Activated CD4-positive, alpha-beta T cell treated with anti-CD3 and anti-CD28 coated beads, Interleukin-2, amount 50 U/mL, for 1 hour (primary cell): ENCODE measurements around the gene ABO.
"Not testable (repeated sequence)": the region's sequence is repeated elsewhere in the genome, so short reads cannot be mapped to it uniquely, and the experiment has no call there.

Source experiments
- DNase-seq: peaks from one replicate; pipeline ENCODE4 v3.0.0-alpha.2; 2020

ABO gene

DNA sequence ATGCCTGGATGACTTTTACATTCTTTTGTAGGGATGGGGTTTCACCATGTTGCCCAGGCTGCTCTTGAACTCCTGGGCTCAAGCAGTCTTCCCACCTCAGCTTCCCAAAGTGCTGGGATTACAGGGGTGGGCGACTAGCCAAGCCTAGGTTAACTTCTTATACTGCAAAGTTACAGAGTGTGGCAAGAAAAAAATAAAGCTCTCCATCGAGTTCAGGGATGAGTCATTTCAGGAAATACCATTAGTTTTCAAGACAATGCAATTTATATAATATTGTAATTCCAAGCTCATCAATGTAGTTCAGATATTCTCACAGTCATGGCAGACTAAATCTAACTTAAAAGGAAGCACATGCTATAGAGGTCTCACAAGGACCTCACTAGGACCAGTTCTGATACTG, 11.5 kb upstream of the ABO start:
- no peak for DNase-seq

DNA sequence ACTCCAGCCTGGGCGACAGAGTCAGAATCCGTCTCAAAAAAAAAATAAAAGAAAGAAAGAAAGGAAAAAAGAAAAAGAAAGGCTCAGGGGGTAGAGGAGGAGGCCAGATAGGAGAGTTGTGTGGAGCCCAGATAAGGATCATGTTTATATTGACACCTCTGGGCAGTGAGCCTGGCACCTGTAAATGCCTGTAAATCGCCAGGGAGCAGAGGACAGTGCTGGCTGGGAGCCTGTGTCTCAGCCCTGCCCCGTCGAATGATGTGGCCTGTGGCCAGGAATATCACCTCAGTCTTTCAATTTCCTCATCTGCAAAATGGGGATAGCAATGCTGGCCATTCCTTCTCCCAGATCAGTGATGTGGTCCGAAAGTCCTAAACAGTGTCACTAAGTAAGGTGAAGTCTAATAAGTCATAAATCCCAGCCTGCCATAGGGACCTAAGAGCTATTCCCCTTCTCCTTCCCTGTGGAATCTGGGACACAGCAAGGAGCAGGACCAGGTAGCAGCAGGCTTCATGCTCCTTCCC, 10.3 kb upstream of the ABO start:
- DNase-seq = no peak

DNA sequence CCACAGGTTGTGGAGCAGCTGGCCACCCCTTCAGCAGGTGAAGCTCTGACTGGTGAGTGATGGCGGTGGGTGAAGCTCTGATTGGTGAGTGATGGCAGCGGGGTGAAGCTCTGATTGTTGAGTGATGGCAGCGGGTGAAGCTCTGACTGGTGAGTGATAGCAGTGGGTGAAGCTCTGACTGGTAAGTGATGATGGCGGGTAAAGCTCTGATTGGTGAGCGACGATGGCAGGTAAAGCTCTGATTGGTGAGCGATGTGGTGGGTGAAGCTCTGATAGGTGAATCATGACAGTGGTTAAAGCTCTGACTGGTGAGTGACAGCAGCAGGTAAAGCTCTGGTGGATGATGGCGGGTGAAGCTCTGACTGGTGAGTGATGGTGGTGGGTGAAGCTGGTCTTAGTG, 9.4 kb upstream of the ABO start:
- no peak for DNase-seq

DNA sequence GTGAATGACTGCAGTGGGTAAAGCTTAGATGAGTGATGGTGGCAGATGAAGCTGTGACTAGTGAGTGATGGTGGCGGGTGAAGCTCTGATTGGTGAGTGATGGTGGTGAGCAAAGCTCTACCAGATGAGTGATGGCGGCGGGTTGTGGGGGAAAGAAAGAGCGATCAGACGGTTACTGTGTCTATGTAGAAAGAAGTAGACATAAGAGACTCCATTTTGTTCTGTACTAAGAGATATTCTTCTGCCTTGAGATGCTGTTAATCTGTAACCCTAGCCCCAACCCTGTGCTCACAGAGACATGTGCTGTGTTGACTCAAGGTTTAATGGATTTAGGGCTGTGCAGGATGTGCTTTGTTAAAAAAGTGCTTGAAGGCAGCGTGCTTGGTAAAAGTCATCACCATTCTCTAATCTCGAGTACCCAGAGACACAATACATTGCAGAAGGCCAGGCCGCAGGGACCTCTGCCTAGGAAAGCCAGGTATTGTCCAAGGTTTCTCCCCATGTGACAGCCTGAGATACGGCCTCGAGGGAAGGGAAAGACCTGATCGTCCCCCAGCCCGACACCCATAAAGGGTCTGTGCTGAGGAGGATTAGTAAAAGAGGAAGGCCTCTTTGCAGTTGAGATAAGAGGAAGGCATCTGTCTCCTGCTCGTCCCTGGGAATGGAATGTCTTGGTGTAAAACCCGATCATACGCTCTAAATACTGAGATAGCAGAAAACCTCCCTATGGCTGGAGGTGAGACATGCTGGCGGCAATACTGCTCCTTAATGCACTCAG, 8.4 kb upstream of the ABO start:
- not testable (repeated sequence) for DNase-seq

DNA sequence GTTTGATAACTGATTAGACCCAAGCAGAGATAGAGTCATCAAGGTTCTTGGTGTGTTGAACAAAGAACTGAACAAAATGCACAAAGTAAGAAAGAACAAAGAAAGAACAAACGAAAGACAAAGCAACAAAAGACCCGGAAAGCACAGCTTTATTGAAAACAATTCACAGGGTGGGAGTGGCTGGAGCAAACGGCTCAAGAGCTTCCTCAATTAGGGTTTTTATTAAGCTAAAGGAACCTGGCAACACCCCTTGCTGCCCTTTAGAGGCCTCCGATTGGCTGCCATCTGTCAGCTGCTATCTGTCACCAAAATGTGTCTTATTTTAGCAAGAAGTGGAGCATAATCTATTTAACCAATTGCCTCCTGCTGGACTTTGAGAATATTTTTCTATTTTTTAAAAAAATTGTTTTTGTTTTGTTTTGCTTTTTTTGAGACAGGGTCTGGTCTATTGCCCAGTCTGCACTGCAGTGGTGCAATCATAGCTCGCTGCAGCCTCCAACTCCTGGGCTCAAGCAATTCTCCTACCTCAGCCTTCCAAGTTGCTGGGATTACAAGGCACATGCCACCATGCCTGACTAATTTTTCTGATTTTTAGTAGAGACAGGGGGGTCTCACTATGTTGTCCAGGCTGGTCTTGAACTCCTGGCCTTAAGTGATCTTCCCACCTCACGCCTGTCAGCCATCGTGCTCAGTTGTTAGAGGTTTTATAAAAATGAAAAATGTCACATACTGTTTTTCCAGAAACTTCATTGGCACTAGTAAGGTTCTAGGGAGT, 7.7 kb upstream of the ABO start:
- no peak for DNase-seq

DNA sequence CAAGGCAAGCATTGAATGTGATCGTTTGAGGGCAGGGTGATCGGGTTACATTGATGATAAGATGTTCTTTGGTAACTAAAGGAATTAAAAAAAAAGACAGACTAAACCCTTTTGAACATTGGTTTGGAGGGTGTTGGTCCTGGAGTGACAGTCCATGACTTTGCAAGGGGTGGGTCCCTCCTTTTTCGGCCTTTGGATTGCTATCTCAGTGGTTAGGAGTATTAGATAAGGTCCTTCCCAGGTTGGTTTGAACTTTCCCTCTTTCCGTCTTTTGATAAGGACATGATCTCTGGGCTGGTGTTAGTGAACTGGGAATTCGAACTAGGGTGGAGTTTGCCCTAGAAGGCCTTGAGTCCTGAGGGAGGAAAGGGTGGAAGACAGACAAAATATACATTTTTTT, 5.4 kb upstream of the ABO start:
- DNase-seq = no peak

DNA sequence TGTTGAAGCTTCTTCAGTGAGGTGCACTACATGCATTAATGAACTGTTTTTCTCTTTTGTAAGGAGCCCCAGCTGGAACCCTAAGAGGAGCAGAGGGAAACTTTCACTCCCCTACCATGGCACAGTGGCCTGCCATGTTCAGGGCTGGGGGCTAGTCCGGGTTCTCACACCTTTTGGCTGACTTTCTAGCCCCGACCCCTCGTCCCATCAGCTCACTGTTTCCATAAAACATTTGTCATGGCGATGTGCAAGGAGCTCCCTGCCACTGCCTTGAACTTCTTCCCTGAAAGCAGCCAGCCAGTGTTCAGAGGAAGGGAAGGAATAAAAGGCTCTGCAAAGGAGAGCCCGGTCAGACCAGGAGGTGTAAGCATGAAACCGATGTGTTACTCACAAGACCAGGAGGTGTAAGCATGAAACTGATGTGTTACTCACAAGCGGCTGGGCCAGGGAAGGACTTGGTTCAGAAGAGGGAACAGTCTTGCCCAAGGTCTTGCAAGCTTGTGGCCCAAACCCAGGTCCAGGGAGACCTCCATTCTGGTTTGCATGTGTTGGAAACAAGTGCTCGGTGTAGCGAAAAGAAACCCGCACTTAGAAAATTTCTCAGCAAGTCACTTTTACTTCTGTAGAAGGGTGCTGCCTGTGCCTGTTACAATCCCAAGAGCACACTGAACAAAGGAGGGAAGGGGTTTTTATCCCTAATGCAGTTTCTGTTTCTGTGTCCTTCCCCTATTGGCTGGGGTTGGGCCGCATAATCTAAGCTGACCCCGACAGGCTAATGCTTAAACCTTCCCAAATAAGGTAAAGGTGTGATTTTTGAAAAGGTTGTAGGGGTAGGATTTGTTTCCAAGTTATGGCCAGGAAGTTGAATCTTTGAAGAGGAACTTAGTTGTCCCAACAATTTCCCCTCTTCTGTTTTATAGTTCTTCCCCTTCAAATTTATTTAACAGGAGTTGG, 3.4 kb upstream of the ABO start:
- DNase-seq = no peak

DNA sequence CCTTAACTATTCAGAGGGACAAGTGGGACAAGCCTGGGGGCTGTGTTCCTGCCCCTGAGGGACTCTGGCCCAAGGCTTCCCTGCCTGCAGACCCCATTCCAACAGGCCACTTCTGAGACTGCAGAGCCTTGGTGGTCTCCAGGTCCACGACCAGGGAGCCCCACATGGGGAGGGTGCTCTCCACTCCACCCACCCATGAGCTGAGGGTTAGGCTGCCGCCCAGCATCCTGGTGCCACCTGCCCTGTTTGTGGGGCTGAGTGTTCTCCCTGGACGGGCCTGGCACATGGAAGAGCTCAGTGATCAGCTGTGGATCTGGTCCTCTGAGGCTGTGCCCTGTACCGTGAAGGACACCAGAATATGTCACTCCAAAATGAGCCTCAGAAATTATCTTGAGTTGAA, 2.5 kb upstream of the ABO start:
- no peak for DNase-seq

DNA sequence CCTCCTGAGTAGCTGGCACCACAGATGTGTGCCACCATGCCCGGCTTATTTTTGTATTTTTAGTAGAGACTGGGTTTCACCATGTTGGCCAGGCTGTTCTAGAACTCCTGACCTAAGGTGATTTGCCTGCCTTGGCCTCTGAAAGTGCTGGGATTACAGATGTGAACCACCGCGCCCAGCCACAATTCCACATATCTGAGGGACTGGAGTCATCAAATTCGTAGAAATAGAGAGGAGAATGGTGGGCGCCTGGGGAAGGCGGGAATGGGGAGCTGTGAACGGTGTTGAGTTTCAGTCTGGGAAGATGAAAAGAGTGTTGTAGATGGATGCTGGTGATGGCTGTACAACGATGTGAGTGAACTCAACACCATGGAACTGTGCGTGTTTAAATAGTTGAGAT, 1.9 kb upstream of the ABO start:
- DNase-seq = no peak

DNA sequence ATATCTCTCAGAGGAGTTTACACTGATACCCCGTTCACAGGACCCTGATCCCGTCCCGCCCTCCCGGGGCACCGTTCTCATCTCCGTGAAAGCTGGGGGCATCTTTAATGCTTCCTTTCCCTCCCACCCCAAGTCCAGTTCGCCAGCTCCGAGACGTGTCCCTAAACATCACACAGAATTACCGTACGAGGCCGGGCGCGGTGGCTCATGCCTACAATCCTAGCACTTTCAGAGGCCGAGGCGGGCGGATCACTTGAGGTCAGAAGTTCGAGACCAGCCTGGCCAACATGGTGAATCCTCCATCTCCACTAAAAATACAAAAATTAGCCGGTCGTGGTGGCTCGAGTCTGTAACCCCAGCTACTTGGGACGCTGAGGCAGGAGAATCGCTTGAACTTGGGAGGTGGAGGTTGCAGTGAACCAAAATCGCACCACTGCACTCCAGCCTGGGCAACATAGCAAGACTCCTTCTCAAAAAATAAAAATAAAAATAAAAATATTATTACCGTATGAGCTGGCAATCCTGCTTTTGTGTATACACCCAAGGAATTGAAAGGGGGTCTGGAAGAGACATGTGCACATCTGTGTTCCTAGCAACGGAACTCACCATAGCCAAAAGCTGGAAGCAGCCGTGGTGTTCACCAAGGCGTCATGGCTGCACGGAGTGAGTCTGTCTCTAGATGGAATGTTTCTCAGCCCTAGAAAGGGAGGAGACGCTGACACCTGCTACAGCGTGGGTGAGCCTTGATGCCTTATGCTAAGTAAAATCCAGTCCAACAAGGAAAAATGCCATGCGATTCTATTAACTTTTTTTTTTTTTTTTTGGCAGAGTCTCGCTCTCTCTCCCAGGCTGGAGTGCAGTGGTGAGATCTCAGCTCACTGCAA, 1.2 kb upstream of the ABO start:
- no peak for DNase-seq

DNA sequence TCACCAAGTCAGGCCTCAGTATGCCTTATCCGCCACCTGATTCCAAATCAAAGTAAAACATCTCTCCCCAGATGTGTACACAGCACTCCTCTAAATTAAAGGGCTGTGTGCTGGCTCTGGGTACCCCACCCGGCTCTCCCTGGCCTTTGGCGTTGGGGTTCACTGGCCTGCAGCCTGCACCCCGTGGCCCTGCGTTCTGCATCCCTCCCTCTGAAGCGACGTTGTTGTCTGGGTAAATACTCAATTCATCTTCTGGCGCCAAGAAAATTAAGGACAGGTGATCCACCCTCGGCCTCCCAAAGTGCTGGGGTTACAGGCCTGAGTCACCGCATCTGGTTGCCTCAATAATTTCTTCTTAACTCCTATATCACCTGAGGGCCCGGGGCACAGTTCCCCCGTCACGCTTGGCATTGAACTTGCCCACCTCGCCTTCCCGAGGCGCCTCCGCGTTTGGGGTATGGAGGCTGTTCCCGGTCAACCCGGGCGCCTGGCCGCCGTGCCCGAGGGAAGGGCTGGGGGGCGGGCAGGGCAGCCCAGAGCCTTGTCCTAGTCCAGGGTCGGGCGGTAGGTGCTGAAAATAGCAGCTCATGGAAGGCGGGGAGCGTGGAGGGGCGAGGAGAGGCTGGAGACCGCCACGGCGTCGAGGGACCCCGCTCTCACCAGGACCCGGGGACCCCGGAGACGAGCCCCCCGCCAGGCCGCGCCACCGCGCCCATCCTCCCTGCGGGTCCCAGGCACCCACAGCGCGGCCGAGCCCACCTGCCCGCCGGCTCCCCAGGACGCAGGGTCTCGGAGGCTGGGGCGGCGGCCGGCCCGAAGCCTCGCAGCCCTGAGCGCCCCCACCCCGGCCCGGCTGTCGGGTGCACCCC, 531 bp downstream of the ABO start:
- DNase-seq = no peak

DNA sequence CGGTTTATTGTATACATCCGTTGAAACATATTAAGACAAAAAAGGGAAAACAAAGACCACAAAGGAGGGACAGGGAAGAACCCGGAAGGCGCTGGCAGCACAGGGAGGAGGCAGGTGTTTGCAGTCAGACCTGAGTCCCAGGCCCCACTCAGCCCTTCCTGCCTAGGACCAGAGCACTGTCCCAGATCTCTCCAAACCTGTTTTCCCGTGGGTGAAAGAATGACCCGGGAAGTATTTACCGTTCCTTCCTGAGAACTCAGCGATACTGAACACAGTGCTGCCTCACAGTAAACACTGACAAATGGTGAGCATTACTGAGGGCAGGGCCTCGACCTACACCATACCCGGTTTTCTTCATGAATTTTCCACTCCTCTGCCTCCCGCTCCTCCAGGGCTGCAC, 1.2 kb downstream of the ABO start:
- no peak for DNase-seq

DNA sequence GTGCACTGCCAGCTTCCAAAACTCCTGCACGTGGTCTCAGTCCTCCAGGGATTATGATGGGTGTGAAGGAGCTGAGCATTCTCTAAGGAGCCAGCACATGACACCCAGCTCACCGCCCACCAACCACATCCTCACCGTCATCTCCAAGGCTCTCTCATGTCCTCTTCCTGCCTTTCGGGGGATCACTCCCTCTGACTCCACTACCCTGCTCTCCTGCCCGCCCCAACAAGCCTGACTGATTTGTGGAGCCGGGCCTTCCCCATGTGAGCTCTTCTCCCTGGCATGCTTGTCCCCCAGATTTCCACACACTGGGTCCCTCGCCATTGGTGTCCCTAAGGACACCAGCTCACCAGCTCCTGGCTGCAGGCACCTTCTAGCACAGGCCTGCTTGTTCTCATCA, 1.9 kb downstream of the ABO start:
- no peak for DNase-seq

DNA sequence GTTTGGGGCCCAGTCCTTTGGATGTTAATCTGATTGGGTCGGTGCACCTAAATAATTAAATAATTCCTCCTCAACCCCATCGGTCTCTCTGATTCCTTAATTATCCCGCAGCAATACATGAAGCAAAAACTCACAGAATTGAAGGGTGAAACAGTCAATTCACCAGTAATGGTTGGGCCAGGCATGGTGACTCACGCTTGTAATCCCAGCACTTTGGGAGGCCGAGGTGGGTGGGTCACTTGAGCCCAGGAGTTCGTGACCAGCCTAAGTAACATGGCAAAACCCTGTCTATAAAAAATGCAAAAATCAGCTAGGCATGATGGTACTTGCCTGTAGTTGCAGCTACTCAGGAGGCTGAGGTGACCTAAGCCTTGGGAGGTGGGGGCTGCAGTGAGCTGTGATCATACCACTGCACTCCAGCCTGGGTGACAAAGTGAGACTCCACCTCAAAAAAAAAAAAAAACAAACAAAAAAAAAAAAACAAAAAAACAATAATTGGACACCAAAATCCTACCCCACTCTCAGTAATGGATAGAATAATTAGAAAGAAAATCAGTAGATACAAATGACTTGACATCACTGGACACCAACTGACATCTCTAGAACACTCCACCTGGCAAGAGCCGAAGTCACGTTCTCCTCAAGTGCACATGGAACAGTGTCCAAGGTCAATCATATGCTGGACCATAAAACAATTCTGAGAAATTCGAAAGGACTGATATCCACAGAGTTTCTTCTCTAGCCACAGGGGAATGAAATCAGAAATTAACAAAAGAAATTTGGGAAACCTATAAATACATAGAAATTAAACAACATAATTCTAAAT, 5.3 kb downstream of the ABO start:
- no peak for DNase-seq

DNA sequence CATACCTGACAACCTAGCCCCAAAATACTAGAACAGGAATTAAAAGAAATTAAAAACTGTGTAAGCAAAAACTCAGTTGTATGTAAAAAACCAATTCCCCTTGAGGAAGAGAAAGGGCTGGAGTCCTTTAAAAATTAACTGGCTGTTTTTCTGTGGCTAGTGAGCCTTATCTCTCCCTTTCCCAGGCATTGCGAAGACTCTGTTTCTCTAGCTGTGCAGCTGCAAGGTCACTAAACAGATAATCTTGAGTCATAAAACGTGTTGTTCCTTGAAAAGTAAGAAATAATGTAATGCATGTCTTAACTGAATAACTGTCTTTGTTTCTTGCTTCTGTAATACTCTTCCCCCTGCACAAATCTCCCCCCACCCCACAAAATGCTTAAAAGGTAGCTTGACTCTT, 5.9 kb downstream of the ABO start:
- DNase-seq = not testable (repeated sequence)

DNA sequence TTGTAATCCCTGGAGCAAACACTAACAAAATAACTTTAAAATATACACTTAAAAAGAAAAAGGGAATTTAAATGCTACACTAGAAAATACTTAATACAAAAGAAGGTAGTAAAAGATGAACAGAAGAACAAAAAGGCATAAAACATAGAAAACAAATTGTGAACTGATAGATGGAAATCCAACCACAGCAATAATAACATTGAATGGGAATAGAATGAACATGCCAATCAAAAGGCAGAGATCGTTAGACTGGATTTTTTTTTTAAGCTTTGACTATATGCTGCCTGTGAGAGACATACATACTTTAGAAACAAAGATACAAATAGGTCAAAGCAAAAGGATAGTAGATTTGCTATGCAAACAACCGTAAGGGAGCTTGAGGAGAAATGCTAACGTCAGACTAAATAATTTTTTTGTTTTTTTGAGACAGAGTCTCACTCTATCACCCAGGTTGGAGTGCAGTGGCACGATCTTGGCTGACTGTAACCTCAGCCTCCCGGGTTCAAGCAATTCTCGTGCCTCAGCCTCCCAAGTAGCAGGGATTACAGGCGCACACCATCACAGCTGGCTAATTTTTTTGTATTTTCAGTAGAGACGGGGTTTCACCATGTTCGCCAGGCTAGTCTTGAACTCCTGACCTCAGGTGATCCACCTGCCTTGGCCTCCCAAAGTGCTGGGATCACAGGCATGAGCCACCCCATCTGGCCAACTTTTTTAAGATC, 6.5 kb downstream of the ABO start:
- DNase-seq = no peak

DNA sequence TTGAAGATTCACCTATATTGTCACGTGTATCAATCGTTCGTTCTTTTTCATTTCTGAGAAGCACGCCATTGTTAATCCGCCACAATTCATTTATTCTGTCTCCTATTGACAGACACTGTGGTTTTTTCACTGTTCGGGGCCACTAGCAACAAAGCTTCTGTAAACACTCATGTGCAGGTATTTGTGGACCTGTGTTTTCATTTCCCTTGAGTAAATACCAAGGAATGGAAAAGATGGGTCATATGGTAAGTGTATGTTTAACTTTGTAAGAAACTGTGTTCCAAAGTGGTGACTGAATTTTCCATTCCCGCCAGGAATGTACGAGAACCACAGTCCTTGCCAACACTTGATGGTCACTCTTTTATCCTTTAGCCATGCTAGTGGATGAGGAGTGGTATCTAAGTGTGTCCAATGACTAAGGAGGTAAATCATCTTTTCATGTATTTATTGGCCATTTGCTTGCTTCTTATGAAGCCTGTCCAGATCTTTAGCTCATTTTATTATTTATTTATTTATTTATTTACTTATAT, 10.7 kb downstream of the ABO start:
- DNase-seq = no peak

DNA sequence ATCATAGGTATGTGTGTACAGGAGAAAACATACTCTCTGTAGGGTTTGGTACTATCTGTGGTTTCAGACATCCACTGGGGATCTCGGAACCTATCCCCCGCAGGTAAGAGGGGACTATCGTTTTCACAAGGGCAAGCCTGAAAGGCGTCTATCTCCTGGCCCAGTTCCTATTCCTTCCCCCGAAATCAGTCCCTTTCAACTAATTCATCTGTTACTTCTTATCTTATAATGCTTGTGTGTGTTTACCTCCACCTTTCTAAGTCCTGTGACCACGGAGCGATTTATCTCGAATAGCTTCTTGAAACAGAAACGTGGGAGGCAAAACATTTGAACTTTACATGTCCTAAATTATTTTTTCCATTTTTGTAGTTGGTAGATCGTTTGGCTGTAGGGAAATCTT, 11.4 kb downstream of the ABO start:
- DNase-seq = no peak

DNA sequence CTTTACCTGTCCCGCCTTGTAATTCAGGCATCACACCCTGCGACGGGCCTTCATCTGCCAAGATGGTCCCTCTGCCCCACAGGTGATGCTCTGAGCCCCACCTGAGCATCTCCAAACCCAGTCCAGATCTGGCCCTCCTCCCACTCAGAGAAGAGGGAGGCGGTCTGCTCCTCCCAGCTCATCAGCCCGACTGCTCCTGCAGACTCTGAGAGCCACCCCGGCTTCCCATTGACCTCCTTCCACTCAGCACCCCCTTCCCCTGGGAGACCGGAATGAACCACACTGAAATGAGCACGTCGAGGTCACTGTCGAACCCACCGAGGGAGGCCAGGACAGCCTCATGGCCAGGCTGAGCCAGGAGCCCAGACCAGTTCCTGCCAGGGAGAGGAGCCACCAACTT, 12.8 kb downstream of the ABO start:
- DNase-seq = no peak
